Heart left ventricle (tissue), 13 donors: Measurements from ENCODE around the gene GLO1.

Source experiments
- POLR2A ChIP-seq, 2 donors: fragments of 450-650 bp; IDR thresholded peaks; one replicate each; pipeline ENCODE4 v1.6.1; 2017; ENCODE audit warnings: antibody characterized with exemption in 2 of 2, mild to moderate bottlenecking in 2 of 2, moderate library complexity in 2 of 2
- TF ChIP-seq, protein P1 (sequence below), 12 donors: fragments of 200-600 bp; sonication (generic) in 4 of 12; IDR thresholded peaks; one replicate each; pipeline versions ENCODE4 v1.5.0 to v1.8.0; 2018 to 2022; ENCODE audit warnings: antibody characterized with exemption in 12 of 12, mild to moderate bottlenecking in 5 of 12
- donor health status: ischemic (EF 13 %, LVEDD 7.1; RV severe dilation, severe dysfunction).
- donor health status: DM: no; HTN: yes; CAD: no.
- donor health status: DM: no; HTN: no; CAD: no.
- donor health status: ischemic (EF 25% LVEDD 6.9; RV normal size, moderate dysfunction).
- donor health status: ischemic (EF 25% LVEDD 5.7; RV mildly dilated, moderate dysfunction).
- donor health status: ischemic (EF 35%, LVEDD 5.7; RV mildly dilated, moderate dysfunction).
- donor health status: nonischemic (EF 11% LVEDD 7.7; RV severe dilation, severe dysfunction).
- donor health status: DM: yes; HTN: yes; CAD: no.
- donor health status: PGD.
- donor health status: ischemic (EF 29% LVEDD 5.4; RV normal size, mild dysfunction).
- donor health status: nonischemic (EF 23%, LVEDD 6.1; RV moderate dilation, normal function).

DNA sequence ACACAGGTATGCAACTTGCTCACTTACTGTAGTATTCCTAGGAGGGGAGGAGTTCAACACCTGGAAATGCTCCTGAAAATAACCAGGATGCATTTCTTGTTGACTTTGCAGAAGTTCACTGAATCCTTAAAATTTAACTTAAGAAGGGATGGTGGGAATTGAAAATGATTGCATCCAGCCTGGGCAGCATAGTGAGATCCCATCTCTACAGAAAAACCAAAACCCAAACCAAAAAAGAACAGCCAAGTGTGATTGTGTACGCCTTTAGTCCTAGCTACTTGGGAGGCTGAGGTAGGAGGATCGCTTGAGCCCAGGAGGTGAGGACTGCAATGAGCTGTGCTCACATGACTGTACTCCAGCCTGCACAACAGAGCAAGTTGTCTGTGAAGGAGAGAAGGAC, 13.9 kb upstream of the GLO1 start:
- TF ChIP-seq, protein P1, sequence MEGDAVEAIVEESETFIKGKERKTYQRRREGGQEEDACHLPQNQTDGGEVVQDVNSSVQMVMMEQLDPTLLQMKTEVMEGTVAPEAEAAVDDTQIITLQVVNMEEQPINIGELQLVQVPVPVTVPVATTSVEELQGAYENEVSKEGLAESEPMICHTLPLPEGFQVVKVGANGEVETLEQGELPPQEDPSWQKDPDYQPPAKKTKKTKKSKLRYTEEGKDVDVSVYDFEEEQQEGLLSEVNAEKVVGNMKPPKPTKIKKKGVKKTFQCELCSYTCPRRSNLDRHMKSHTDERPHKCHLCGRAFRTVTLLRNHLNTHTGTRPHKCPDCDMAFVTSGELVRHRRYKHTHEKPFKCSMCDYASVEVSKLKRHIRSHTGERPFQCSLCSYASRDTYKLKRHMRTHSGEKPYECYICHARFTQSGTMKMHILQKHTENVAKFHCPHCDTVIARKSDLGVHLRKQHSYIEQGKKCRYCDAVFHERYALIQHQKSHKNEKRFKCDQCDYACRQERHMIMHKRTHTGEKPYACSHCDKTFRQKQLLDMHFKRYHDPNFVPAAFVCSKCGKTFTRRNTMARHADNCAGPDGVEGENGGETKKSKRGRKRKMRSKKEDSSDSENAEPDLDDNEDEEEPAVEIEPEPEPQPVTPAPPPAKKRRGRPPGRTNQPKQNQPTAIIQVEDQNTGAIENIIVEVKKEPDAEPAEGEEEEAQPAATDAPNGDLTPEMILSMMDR (IDR thresholded peaks at IDR 0.05) = no peak
- no peak for TF ChIP-seq POLR2A (IDR thresholded peaks at IDR 0.05)
